GM13977 (cell line): ENCODE results near the gene ARMC10.

ENCODE experiments used
- DNase-seq: peaks from one replicate; pipeline ENCODE4 v3.0.0; 2012; ENCODE audit warnings: low spot score
- CTCF ChIP-seq: IDR thresholded peaks from 2 replicates; pipeline ENCODE4 v1.5.1; 2012; ENCODE audit warnings: mild to moderate bottlenecking, control low read depth; ENCODE audit not compliant: insufficient read depth; ENCODE audit errors: extremely low read depth, missing control alignments
- in situ Hi-C: fragments of 300-500 bp; cut with MboI; formaldehyde crosslinking; loops from one replicate; pipeline ENCODE4 v1.12.0; 2022; ENCODE audit warnings: low sequenced_read_pairs, low pct_unique_long_range_greater_than_20kb, mixed read lengths, inconsistent platforms; ENCODE audit not compliant: unreplicated experiment

Gene ARMC10

DNA sequence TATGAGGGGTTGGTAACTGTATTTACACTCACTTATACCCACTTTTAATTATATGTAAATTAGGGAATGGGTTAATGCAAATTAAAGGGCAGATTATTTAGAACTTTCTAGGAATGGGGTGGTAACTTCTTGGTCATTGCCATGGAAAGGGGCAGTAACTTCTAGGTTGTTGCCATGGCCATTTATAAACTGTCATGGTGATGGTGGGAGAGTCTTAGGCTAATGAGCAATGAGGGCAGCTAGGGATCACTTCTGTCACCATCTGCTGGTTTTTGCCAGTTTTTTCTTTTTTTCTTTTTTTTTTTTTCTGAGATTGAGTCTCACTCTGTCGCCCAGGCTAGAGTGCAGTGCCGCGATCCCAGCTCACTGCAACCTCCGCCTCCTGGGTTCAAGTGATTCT lies 40.8 kb downstream of the ARMC10 start:
- in situ Hi-C loops = no loop called here
- TF ChIP-seq CTCF = no peak
- no peak for DNase-seq

DNA sequence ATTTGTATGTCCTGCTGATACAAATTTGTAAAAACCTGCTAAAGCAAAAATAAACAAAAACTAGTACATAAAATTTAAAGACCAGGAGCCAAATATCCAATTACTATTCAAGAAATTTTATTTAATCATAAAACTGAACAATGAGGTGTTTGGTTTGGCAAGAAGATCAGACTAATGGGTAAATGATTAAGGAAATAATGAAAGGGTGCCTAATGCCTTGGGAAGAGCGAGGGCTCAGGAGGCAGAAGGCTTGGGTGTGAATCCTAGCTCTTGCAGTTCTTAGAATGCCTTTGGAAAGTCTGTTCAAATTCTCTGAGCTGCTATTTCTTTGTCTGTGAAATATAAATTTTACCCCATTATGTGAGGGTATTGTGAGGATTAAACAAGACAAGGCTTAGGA lies 41.6 kb downstream of the ARMC10 start:
- in situ Hi-C loops = no loop called here
- no peak for DNase-seq
- TF ChIP-seq CTCF = no peak

DNA sequence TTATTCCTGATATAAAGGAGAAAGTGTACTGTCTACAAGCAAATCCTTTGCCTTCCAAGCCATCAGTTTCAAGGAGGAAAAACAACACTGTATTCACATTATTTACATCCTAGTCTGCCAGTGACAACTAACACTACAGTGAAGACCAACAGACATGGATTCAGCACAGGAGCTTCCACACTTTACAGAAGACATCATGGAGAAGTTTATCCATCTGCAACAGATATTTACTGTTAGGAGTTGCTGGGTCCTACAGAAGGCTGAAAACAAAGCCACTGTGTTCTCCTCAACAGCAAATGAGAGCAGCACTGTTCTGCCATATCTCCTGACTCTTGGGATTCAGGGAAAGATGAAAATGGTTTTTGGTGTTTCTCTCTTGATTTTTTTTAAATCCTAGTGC lies 42.1 kb downstream of the ARMC10 start:
- no peak for DNase-seq
- in situ Hi-C loops = no loop called here
- TF ChIP-seq CTCF = no peak

DNA sequence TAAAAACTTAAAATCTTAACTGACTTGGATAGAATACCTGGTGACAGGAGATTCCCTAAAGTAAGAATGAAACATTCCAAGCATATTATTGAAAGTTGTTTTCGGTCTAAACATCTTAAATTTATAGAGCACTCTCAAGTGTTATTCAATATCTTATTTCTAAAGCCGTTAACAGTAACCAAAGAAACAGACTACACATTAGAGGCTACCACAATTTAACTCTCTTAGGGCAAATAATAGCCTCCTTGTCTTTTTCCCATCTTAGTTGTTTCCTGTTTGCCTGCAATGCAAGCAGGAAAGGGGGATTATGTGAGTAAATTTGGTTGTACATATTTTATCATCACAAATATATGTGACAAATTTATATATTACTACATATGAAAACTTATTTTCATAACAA lies 42.5 kb downstream of the ARMC10 start:
- no peak for TF ChIP-seq CTCF
- in situ Hi-C loops = no loop called here
- DNase-seq = no peak

DNA sequence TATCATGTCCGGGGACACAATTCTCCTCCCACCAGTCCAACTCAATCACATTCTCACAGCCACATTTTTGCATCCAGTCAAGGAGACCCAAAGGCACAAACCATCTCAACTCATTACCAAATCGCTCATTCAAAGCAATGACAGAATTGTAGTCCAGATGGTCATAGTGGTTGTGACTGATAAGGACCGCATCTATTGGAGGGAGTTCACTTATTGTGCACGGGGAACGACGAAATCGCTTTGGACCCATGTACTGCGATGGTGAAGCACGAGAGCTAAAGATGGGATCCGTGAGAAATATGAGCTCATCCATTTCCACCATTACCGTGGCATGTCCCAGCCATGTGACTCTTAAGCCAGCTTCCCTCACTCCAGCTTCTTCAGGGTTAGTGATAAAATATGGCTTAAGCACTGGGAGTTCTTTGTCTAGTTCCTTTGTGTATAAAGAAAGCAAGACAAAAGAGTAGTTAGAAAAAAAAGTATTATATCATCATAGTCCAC lies 44.9 kb downstream of the ARMC10 start:
- DNase-seq = no peak
- in situ Hi-C loops = no loop called here
- no peak for TF ChIP-seq CTCF

DNA sequence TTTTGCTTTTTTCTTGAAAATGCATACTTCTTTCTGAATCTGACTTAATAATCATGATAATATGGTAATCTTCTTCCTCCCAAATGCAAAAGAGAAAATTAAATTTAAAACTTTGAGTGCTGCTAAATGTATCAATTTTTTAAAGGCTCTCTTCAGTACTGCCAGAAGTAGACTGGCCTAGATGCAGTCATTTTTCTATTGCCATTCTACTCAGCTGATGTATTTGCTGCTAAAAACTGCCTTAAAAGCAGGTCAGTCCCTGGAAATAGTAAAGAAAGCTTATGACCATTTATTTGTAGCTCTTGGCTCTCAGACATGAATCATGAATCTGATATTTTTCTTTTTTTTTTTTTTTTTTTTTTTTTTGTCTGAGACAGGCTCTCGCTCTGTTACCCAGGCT lies 45.4 kb downstream of the ARMC10 start:
- TF ChIP-seq CTCF = no peak
- no peak for DNase-seq
- in situ Hi-C loops = no loop called here

- in situ Hi-C loops = no loop called here
- no peak for DNase-seq
- TF ChIP-seq CTCF = no peak
Observed at GRCh38 chr7:103121641-103122040, 46.7 kb downstream of the ARMC10 start.
